GM21515 (cell line): Measurements from ENCODE around the gene CSF1.
"Not testable (repeated sequence)": the region's sequence is repeated elsewhere in the genome, so short reads cannot be mapped to it uniquely, and the experiment has no call there.

Source experiments
- ATAC-seq: cut with Tn5 transposase; IDR thresholded peaks from one replicate; pipeline ENCODE4 v1.9.1; 2021; ENCODE audit not compliant: unreplicated experiment

CSF1 gene

DNA sequence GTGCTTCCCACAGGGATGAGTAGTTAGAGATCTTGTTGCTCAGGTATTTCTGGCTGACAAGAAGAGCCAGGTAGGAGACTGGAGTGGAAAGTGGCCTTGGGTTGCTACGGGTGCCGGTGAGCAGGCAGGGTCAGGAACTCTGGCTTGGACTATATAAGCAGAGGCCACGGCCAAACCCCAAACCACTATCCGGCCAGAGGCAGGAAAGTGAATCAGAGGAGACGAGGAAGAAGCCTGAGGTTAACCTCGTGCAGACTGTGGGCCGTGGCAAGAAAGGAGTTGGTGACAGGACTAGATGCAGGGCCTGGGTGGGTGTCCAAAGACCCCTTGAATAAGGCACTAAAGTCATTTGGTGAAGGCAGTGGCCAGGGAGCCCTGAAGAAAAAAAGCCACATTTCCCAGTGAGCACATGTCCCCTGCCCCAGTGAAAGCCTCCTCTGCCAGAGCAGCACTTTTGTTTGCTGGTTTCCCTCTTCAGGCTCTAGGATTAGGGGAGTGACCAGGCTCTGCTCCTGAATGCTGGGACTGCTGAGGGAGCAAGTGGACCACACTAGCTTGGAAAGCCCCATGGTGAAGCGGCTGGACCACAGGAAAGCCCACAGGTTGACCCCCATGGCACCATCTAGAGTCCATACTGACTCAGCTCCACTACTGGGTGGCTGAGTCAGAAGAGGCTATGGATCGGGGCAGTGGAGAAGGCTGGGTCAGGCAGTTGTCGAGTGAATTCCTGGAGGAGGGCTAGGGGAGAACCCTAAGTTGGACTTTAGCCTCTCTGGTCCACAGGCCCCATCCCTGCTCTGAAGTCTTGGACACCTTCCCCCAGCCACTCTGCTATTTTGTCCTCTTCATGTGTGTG is 23.4 kb downstream of the CSF1 start:
- no peak for ATAC-seq

- ATAC-seq, result no peak
Observed at GRCh38 chr1:109935451-109935900, 24.8 kb downstream of the CSF1 start.

- no peak for ATAC-seq
Observed at GRCh38 chr1:109937738-109938137, 27.1 kb downstream of the CSF1 start.

GRCh38 chr1:109938556-109938955 is 27.9 kb downstream of the CSF1 start:
- ATAC-seq, result no peak

- ATAC-seq, result no peak
Observed at GRCh38 chr1:109942434-109942833, 31.8 kb downstream of the CSF1 start.

GRCh38 chr1:109944541-109944940 is 33.9 kb downstream of the CSF1 start:
- no peak for ATAC-seq

DNA sequence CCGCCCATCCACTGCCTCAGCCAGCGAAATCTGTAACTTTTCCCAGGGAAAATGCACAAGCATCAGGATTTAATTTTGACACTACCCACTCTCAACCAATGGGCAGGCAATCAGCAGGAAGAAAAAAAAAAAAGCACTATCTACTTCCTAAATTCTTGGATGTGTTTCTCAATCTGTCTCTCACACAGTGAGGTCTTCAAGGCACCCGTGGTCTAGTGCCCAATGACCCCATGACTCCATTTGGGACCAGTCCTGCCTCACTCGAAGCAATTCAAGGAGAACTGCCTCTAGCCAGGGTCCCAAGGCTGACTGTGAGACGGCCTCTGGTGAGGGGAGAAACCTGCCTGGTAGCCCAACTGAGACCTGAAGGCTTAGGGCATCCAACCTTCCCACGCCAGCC is 35.9 kb downstream of the CSF1 start:
- no peak for ATAC-seq

DNA sequence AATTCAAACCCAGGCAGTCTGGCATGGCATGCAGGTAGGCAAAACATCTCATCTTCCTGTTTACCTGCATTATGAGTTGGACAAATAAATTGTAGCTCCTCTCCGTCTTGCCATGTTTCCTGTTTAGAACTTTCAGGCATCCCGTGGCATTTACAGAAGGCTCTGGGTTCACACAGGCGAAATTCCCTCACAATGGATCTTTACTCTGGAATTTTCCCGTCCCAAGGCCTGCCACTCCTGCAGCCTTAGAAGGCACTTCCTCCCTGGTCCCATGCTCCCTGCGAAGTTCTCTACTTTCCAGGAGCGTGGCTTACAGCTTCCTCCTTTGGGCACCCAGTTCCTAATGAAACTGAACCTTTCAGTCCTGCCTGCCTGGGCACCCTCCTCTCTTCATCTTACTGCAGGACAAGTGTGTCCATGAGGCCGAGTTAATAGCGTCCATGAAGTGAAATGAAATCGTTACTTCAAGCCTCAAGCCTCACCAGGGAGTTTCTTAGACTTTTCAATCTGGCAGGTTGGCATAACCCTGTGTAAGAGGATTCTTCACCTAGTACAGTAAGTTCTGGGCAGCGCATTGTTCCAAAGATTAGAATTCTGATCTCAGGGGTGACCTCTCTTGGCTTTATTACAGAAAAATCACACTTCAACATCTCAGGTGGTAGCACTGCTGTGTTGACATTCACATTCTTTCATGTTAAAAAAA is 37.1 kb downstream of the CSF1 start:
- ATAC-seq, result no peak

DNA sequence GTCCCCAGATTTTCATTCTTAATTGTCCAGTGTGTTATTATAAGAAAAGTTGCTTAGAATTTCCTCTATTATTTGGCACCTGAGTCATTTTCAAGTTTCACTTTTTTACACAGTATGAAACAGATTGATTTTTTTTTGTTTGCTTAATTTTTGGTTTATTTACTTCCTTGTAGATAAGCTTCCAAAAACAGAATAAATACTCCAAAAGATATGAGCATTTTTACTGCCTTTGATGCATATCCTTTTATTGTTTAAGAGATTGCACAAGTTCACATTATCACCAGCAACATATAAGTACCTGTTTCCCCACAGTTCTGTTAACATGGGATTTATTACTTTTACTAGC is 37.6 kb downstream of the CSF1 start:
- no peak for ATAC-seq

- ATAC-seq, result no peak
Observed at GRCh38 chr1:109950038-109950437, 39.4 kb downstream of the CSF1 start.

- ATAC-seq, result no peak
Observed at GRCh38 chr1:109950509-109950908, 39.9 kb downstream of the CSF1 start.

GRCh38 chr1:109951501-109951900 is 40.9 kb downstream of the CSF1 start:
- not testable (repeated sequence) for ATAC-seq

- ATAC-seq, result no peak
Observed at GRCh38 chr1:109954041-109954512, 43.4 kb downstream of the CSF1 start.

- no peak for ATAC-seq
Observed at GRCh38 chr1:109959632-109959973, 49.0 kb downstream of the CSF1 start.

DNA sequence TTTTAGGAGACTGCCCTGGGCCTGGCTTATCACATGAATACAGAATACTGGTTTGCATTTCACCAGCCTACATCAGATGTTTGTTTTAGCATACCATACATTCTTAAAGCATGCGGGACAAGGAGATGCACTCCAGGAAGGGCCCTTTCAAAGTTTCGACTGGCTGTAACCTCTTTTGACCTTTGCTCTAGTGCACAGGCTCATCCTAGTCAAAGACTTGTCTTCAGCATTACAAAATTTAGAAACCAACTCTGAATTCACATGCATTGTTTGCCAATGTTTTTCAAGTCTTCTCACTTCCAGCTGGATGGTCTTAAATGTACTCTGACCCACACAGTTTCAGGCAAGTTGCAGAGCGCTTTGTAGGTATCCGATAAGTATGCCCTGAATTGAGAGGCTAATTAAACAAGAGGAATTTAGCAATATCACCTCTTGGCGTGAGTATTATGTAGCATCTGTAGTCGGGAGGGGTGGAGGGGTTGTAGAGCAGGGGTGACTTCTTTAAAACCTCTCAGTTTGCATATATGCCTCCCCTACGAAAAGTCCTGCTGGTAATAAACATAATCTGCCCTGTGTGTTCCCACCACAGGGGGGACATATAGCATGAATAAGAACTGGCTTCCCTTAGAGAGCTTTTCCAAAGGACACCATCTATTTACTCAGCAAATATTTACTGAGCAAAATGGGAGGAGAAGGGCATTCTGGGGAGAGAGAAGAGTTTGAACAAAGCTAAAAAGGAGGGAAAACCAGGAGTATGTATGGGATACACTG is 49.5 kb downstream of the CSF1 start:
- no peak for ATAC-seq

DNA sequence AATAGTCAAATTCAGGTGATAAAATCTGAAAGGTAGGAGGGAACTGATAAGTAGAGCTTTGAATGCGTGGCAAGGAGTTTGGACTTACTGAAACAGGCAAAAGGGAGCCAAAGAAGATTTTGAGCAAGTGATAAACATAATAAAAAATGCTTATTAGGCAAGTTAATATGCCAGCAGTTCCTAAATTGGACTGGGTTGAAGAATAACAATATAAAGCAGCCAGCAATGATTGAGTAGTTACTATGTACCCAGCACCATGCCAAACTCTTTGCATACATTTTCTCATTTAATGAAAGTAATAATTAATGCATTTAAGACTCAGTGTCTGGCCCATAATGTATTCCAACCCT is 50.1 kb downstream of the CSF1 start:
- no peak for ATAC-seq

DNA sequence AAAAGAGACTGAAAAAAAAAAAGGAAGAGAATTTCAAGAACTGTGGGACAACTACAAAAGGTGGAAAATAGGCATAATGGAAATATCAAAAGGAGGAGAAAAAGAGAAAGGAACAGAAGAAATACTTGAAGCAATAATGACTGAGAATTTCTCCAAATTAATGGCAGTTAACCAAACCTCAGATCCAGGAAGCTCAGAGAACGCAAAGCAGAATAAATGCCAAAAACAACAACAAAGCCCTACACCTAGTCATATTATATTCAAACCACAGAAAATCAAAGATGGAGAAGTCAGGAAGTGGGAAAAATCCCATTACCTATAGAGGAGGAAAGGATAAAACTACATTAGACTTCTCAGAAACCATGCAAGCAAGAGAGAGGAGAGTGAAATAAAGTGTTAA is 53.2 kb downstream of the CSF1 start:
- no peak for ATAC-seq

- no peak for ATAC-seq
Observed at GRCh38 chr1:109969146-109969829, 58.6 kb downstream of the CSF1 start.

DNA sequence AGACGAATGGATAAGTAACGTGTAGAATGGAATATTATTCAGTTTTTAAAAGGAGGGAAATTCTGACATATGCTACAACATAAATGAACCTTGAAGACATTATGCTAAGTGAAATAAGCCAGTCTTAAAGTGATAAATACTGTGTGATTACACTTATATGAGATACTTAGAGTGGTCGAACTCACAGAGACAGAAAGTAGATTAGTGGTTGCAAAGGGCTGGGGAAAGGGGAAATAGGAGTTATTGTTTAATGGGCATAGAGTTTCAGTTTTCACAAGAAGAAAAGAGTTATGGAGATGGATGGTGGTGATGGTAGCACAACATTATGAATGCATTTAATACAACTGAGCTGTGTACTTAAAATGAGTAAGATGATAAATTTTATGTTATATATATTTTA is 59.3 kb downstream of the CSF1 start:
- ATAC-seq, result no peak

DNA sequence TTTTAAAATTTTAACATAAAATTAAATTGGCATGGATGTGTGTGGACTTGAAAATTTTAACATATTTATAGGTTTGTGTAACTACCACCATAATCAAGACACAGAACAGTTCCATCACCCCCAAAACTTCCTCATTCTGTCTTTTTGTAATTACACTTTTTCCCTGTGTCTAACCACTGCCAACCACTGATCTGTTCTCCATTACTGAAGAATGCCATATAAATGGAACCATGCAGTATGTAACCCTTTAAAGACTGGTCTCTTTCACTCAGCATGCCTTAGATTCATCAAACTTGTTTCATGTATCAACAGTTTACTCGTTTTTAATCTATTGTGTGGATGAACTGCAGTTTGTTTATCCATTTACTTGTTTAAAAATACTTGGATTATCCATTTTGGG is 60.9 kb downstream of the CSF1 start:
- no peak for ATAC-seq

DNA sequence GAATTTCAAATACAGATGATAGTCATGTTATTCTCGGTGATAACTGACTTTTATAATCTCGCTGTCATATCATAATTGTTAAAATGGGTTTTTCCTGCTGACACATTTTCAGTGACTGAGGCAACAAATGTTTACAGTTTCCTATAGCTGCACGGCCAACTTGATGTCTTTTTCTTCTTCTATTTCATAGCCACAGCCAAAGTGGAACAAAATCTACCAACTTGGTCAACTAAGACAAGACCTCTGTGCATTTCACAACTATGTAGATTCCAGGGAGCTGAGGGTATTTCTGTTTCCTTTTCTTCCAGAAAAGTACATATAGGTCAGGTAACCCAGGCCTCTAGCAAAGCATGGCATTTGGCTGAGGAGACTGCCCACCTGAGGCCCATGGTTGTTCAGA is 63.5 kb downstream of the CSF1 start:
- ATAC-seq, result no peak
